H1 (cell line): ENCODE results near the gene CISTR. TPM values are rescaled to one million over a fixed set of nuclear protein-coding genes. Genes with fewer than 3 reads are reported as not detected.

Source experiments
- ASH2L ChIP-seq: fragments of 200-600, 300-600 bp; sonication (generic); IDR thresholded peaks from one replicate; pipeline ENCODE4 v1.7.1; 2017; ENCODE audit warnings: low read length
- CBX5 ChIP-seq: fragments of 300-800, 300-1000 bp; sonication (generic); IDR thresholded peaks from 2 replicates; pipeline ENCODE4 v1.7.1; 2016; ENCODE audit warnings: antibody characterized with exemption, low read length, low read depth
- E2F6 ChIP-seq: IDR thresholded peaks from 2 replicates; pipeline ENCODE4 v1.6.1; 2012; ENCODE audit warnings: inconsistent platforms
- NRF1 ChIP-seq: IDR thresholded peaks from 2 replicates; pipeline ENCODE4 v1.6.1; 2011; ENCODE audit warnings: mild to moderate bottlenecking, low read depth, low read length, improper control_type of control experiment
- RFX5 ChIP-seq: IDR thresholded peaks from 2 replicates; pipeline ENCODE4 v1.6.1; 2011; ENCODE audit warnings: low read depth, low read length, improper control_type of control experiment, borderline replicate concordance
- RNF2 ChIP-seq: fragments of 200-900, 300-1000 bp; sonication (generic); IDR thresholded peaks from 2 replicates; pipeline ENCODE4 v1.7.1; 2016; ENCODE audit warnings: borderline replicate concordance, low read depth, mild to moderate bottlenecking, antibody characterized with exemption, low read length; ENCODE audit not compliant: poor library complexity, severe bottlenecking; ENCODE audit errors: missing control alignments
- SP1 ChIP-seq: IDR thresholded peaks from 2 replicates; pipeline ENCODE4 v1.6.1; 2011; ENCODE audit warnings: low read depth, low read length
- SUZ12 ChIP-seq: fragments of 200-600 bp; sonication (generic); IDR thresholded peaks from 2 replicates; pipeline ENCODE4 v1.6.1; 2012; ENCODE audit warnings: mild to moderate bottlenecking, inconsistent platforms, low read length, moderate library complexity, mixed read lengths
- TAF7 ChIP-seq: optimal IDR thresholded peaks from 2 replicates; pipeline ENCODE3; 2011; ENCODE audit warnings: low read depth, mild to moderate bottlenecking, inconsistent platforms, low read length, moderate library complexity, borderline replicate concordance
- polyA plus RNA-seq, 7 experiments: library from polyadenylated mRNA; depleted of rRNA in 3 of 7; stranded (reverse) in 5 of 7; unstranded in 2 of 7; fragments of >200 nt in 5 of 7; fragments of 200-250 nt in 2 of 7; gene quantifications; 1 replicate in 5 of 7; 2 replicates in 1 of 7; 4 replicates in 1 of 7; pipeline versions ENCODE4 v1.2.1 to v1.2.3, GENCODE V29; 2011 to 2013; ENCODE audit warnings: missing spikeins in 2 of 7, mixed read lengths in 2 of 7
- total RNA-seq: library from RNA; stranded (reverse); fragmentation: NEBNext Ultra II Directional; extraction: Animal tissue kit (Norgen Biotek cat#: 25700); gene quantifications from 2 replicates; pipeline ENCODE4 v1.2.1, GENCODE V29; 2021
- TF ChIP-seq, protein P1 (sequence below): IDR thresholded peaks from 2 replicates; pipeline ENCODE4 v1.6.1; 2012; ENCODE audit warnings: inconsistent platforms

Gene CISTR
- total and polyA plus RNA-seq, 2 of the 8 experiments (the other 6 are each of a cell fraction or from before 2014, with no cell fraction given) = not detected

DNA sequence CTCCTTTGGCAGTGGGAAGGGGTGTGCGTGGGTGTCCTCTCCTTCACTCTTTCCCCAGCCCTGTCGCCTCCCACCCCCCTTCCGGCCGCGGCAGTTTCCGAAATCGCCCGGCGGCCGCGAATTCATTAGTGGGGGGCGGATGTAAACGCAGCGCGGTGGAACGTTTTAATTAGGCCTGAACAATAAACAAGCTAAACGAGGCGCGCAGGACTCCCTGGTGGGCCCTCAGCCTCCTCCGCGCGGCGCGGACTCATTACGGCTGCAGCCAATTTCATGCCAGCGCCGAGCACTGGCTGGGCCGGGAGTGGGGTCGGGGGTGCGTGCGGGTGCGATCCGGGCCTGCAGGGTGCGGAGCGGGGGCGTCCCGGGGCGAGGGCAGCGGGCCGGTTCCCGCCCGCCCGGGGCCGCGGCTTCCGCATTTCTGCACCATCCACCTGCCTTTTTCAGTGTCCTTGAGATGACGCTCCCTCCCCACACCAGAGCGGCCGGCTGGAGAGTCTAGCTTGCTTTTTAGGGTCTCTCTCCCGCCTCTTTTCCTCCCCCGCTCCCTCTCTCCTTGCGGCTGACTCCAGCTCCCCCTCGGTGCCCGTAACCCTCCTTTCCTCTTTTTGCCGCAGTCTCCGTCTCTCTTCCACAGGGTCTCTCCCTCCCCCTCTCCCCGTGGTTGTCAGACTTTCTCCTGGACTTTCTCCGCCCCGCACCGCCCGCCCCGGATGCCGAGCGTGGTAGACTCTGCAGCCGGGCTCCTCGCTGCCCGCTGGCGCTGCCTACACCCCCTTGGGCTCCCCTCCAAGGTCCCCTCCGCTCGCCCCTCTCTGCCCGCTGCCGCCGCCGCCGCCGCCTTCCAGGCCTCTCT, at the start of gene CISTR (continued):
- TF ChIP-seq, protein P1, sequence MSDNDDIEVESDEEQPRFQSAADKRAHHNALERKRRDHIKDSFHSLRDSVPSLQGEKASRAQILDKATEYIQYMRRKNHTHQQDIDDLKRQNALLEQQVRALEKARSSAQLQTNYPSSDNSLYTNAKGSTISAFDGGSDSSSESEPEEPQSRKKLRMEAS = peak; percentile 21; the same call in 1 of the 2 replicates
- TF ChIP-seq E2F6 (no peak), ASH2L (peak; percentile 69), TAF7 (no peak), NRF1 (no peak), CBX5 (no peak), SP1 (no peak), SUZ12 (peak; percentile 87), RFX5 (no peak), RNF2 (peak; percentile 38)
